GM23338 (cell line): ENCODE data around the gene LDLRAD2. TPM values are rescaled to one million over a fixed set of nuclear protein-coding genes. Genes with fewer than 3 reads are reported as not detected.

Experiments used
- ATAC-seq: fragments of 200-7000 bp; cut with Tn5 transposase; 3 replicates; pipeline ENCODE4 v1.9.1; 2020
- DNase-seq: peaks from one replicate; pipeline ENCODE4 v3.0.0-alpha.2; 2015; ENCODE audit warnings: low spot score
- H2AFZ ChIP-seq: fragments of 200-600 bp; sonication (generic); 2 replicates; pipeline ENCODE4 v1.8.0; 2016; ENCODE audit warnings: antibody characterized with exemption, mild to moderate bottlenecking, moderate library complexity
- H3F3A ChIP-seq: fragments of 200-600 bp; sonication (generic); replicated peaks from 2 replicates; pipeline ENCODE4 v1.8.0; 2017; ENCODE audit warnings: antibody characterized with exemption, mixed run types, low read depth
- H3K27ac ChIP-seq: fragments of 200-600 bp; sonication (generic); 2 replicates; pipeline ENCODE4 v1.6.1; 2016; ENCODE audit warnings: low read depth
- H3K27me3 ChIP-seq: fragments of 200-600 bp; sonication (generic); 2 replicates; pipeline ENCODE4 v1.8.0; 2016; ENCODE audit warnings: mild to moderate bottlenecking, mixed run types, moderate library complexity; ENCODE audit not compliant: insufficient read depth
- H3K36me3 ChIP-seq: fragments of 200-600 bp; sonication (generic); 2 replicates; pipeline ENCODE4 v1.8.0; 2016; ENCODE audit warnings: mild to moderate bottlenecking; ENCODE audit not compliant: insufficient read depth
- H3K4me1 ChIP-seq: fragments of 200-600 bp; sonication (generic); 2 replicates; pipeline ENCODE4 v1.8.0; 2016; ENCODE audit warnings: mild to moderate bottlenecking, moderate library complexity; ENCODE audit not compliant: insufficient read depth
- H3K4me2 ChIP-seq: fragments of 200-600 bp; sonication (generic); 2 replicates; pipeline ENCODE4 v1.7.1; 2017; ENCODE audit warnings: mixed run types
- H3K4me3 ChIP-seq: fragments of 200-600 bp; sonication (generic); 2 replicates; pipeline ENCODE4 v1.6.1; 2016; ENCODE audit warnings: mixed run types
- H3K79me2 ChIP-seq: fragments of 200-600 bp; sonication (generic); replicated peaks from 2 replicates; pipeline ENCODE4 v1.8.0; 2017; ENCODE audit warnings: mild to moderate bottlenecking; ENCODE audit not compliant: insufficient read depth
- H3K9me2 ChIP-seq: fragments of 200-600 bp; sonication (generic); 2 replicates; pipeline ENCODE4 v1.8.0; 2017; ENCODE audit not compliant: insufficient read depth
- H4K20me1 ChIP-seq: fragments of 200-600 bp; sonication (generic); replicated peaks from 2 replicates; pipeline ENCODE4 v1.8.0; 2017; ENCODE audit warnings: mild to moderate bottlenecking; ENCODE audit not compliant: insufficient read depth
- H3K27ac Mint-ChIP-seq: 2 replicates; pipeline ENCODE4 v1.8.0; 2020; ENCODE audit warnings: inconsistent platforms, mild to moderate bottlenecking, moderate library complexity, mixed read lengths
- H3K27me3 Mint-ChIP-seq: 3 replicates; pipeline ENCODE4 v1.8.0; 2022; ENCODE audit warnings: low read depth, mild to moderate bottlenecking, moderate library complexity, mixed read lengths, inconsistent platforms; ENCODE audit not compliant: insufficient read depth, poor library complexity
- H3K36me3 Mint-ChIP-seq: 3 replicates; pipeline ENCODE4 v1.8.0; 2021; ENCODE audit warnings: low read depth, mild to moderate bottlenecking, inconsistent platforms, moderate library complexity, mixed read lengths
- H3K4me1 Mint-ChIP-seq: 3 replicates; pipeline ENCODE4 v1.8.0; 2020; ENCODE audit warnings: mild to moderate bottlenecking, inconsistent platforms, mixed read lengths
- H3K4me3 Mint-ChIP-seq: 3 replicates; pipeline ENCODE4 v1.8.0; 2021; ENCODE audit warnings: moderate library complexity, mild to moderate bottlenecking, inconsistent platforms, mixed read lengths
- H3K9me3 Mint-ChIP-seq: 3 replicates; pipeline ENCODE4 v1.8.0; 2020; ENCODE audit warnings: moderate library complexity, mild to moderate bottlenecking, inconsistent platforms, mixed read lengths
- CREB1 ChIP-seq: fragments of 250-450 bp; sonication (Bioruptor Pico); IDR thresholded peaks from 2 replicates; pipeline ENCODE4 v1.5.0; 2020; ENCODE audit warnings: low read depth, mild to moderate bottlenecking, moderate library complexity
- ETS1 ChIP-seq: IDR thresholded peaks from 2 replicates; pipeline ENCODE4 v1.6.1; 2016; ENCODE audit warnings: antibody characterized with exemption
- EZH2phosphoT487 ChIP-seq: fragments of 200-600 bp; sonication (generic); IDR thresholded peaks from one replicate; pipeline ENCODE4 v1.8.1; 2018; ENCODE audit warnings: antibody characterized with exemption; ENCODE audit not compliant: unreplicated experiment
- ZNF462 ChIP-seq: fragments of 250-450 bp; sonication (Bioruptor Pico); IDR thresholded peaks from 2 replicates; pipeline ENCODE4 v1.5.0; 2020; ENCODE audit warnings: mild to moderate bottlenecking, moderate library complexity
- polyA plus RNA-seq: library from polyadenylated mRNA; unstranded; fragments of >200 nt; fragmentation: Nextera tagmentation; extraction: Ambion mirVana; gene quantifications from 2 replicates; pipeline ENCODE4 v1.2.1, GENCODE V29; 2016
- total RNA-seq: library from RNA; depleted of rRNA; stranded (reverse); fragments of >200 nt; shearing (Covaris generic); gene quantifications from 2 replicates; pipeline ENCODE4 v1.2.3, GENCODE V29; 2014

Gene LDLRAD2
- total and polyA plus RNA-seq, 2 experiments from 2014 or later, result 1.6 to 5.8 TPM

GRCh38 chr1:21822349-21822748 lies 10.3 kb downstream of the LDLRAD2 start (continued):
- TF ChIP-seq ZNF462 (CRISPR knock-in tag) (no peak), CREB1 (CRISPR knock-in tag) (no peak)

- Histone ChIP-seq H3K4me3 (no peak overlapping the region), H2AFZ (no peak overlapping the region), H3K4me1 (peaks cover 1% of the 10 kb centered on the region; the same call in 1 of the 2 replicates), H3F3A (peaks cover 1% of the 10 kb centered on the region; the same call in 1 of the 2 replicates), H3K27ac (no peak overlapping the region), H3K4me2 (no peak overlapping the region), H3K36me3 (no peaks in the 10 kb centered on the region; the same call in 1 of the 2 replicates), H3K27me3 (no peaks in the 10 kb centered on the region), H3K9me2 (no peaks in the 10 kb centered on the region), H3K79me2 (no peaks in the 10 kb centered on the region), H4K20me1 (no peaks in the 10 kb centered on the region; the same call in 1 of the 2 replicates)
- DNase-seq (no peak), ATAC-seq (no peak)
- no peaks in the 10 kb centered on the region; the same call in 2 of the 3 replicates for H3K9me3 Mint-ChIP-seq
- H3K36me3 Mint-ChIP-seq, result peaks cover 32% of the 10 kb centered on the region
- peaks cover 10% of the 10 kb centered on the region for H3K4me1 Mint-ChIP-seq
- TF ChIP-seq EZH2phosphoT487 (no peak), ETS1 (no peak)
- H3K27ac Mint-ChIP-seq, result no peak overlapping the region
- H3K4me3 Mint-ChIP-seq, result no peak overlapping the region
- peaks cover 4% of the 10 kb centered on the region for H3K27me3 Mint-ChIP-seq
These were observed 11.3 kb downstream of the LDLRAD2 start for GRCh38 chr1:21823206-21823979.
